HepG2 (cell line): ENCODE measurements around the gene FAM83F. TPM values are rescaled to one million over a fixed set of nuclear protein-coding genes. Genes with fewer than 3 reads are reported as not detected.

Source experiments
- ATAC-seq: fragments of 200-7000 bp; cut with Tn5 transposase; 3 replicates; pipeline ENCODE4 v1.9.1; 2020; ENCODE audit warnings: mild to moderate bottlenecking, moderate library complexity
- BruUV-seq: library from RNA; stranded (reverse); fragments of 400-500 nt; replicated peaks from 2 replicates; lab custom pipeline; 2021; lab: Mats Ljungman, UMichigan
- CTCF ChIA-PET: fragments of 300-600 bp; formaldehyde crosslinking; extraction: SDS; loops from one replicate; lab custom pipeline; 2021; ENCODE audit warnings: low total read pairs, inconsistent platforms, low intra/inter-chr PET ratio; lab: Yijun Ruan, JAX
- POLR2A ChIA-PET: fragments of 350-600 bp; sonication (Branson Sonifier 250); formaldehyde crosslinking; loops from one replicate; lab custom pipeline; 2020; ENCODE audit warnings: antibody characterized with exemption, inconsistent platforms; lab: Yijun Ruan, JAX
- DNase-seq: peaks from one replicate; pipeline ENCODE4 v3.0.0-alpha.2; 2015; ENCODE audit warnings: low spot score
- FAIRE-seq: peaks from 3 replicates; lab custom pipeline; 2011; peaks lifted over from hg19 to GRCh38; lab: Jason Lieb, UNC
- H2AFZ ChIP-seq: one replicate; pipeline ENCODE4 v1.6.1; 2011; ENCODE audit warnings: low read length, inconsistent platforms
- H3K27ac ChIP-seq: fragments of 300-600 bp; 3 replicates; pipeline ENCODE4 v1.8.0; 2011; ENCODE audit warnings: mixed run types, mild to moderate bottlenecking, mixed read lengths, low read length, inconsistent platforms; ENCODE audit not compliant: insufficient read depth; ENCODE audit errors: extremely low read length
- H3K27me3 ChIP-seq, 2 experiments: fragments of 200-600 bp in 1 of 2; 2 replicates in 1 of 2; 3 replicates in 1 of 2; pipeline versions ENCODE4 v1.6.0 to v1.8.0; 2011; ENCODE audit warnings: low read length in 2 of 2, mild to moderate bottlenecking in 2 of 2, moderate library complexity in 2 of 2, inconsistent platforms in 1 of 2; ENCODE audit not compliant: insufficient read depth in 2 of 2, control insufficient read depth in 1 of 2
- H3K36me3 ChIP-seq, 2 experiments: fragments of 200-600 bp in 1 of 2; replicated peaks in 1 of 2; 2 replicates in 1 of 2; 3 replicates in 1 of 2; pipeline versions ENCODE4 v1.5.1 to v1.8.0; 2011; ENCODE audit warnings: low read length in 2 of 2, inconsistent platforms in 1 of 2; ENCODE audit not compliant: insufficient read depth in 2 of 2, control insufficient read depth in 1 of 2
- H3K4me1 ChIP-seq: 2 replicates; pipeline ENCODE4 v1.5.1; 2012; ENCODE audit warnings: low read length, inconsistent platforms; ENCODE audit not compliant: insufficient read depth
- H3K4me2 ChIP-seq: 2 replicates; pipeline ENCODE4 v1.6.0; 2011; ENCODE audit warnings: low read depth, low read length, inconsistent platforms
- H3K4me3 ChIP-seq, 3 experiments: fragments of 200-600 bp in 1 of 3; sonication (generic), shearing (Covaris generic) in 1 of 3; replicated peaks in 1 of 3; 2 replicates each; pipeline ENCODE4 v1.5.1; 2011 to 2016; ENCODE audit warnings: low read length in 3 of 3, inconsistent platforms in 2 of 3, low read depth in 2 of 3, mild to moderate bottlenecking in 2 of 3, control low read depth in 1 of 3, mixed read lengths in 1 of 3; ENCODE audit not compliant: insufficient read depth in 1 of 3
- H3K79me2 ChIP-seq: one replicate; pipeline ENCODE4 v1.6.1; 2011; ENCODE audit warnings: low read length, inconsistent platforms; ENCODE audit not compliant: insufficient read depth
- H3K9ac ChIP-seq: 2 replicates; pipeline ENCODE4 v1.6.0; 2011; ENCODE audit warnings: mild to moderate bottlenecking, low read depth, low read length, inconsistent platforms; ENCODE audit not compliant: insufficient read depth
- H3K9me3 ChIP-seq: 2 replicates; pipeline ENCODE4 v1.5.1; 2012; ENCODE audit warnings: mild to moderate bottlenecking, low read length
- H4K20me1 ChIP-seq: 2 replicates; pipeline ENCODE4 v1.6.0; 2011; ENCODE audit warnings: inconsistent platforms, mild to moderate bottlenecking, low read length, moderate library complexity; ENCODE audit not compliant: insufficient read depth
- ATF7 ChIP-seq, 2 experiments: fragments of 450-650 bp in 1 of 2; sonication (generic) in 1 of 2; formaldehyde crosslinking in 1 of 2; IDR thresholded peaks; 2 replicates each; pipeline versions ENCODE4 v1.4.0 to v1.6.1; 2016 to 2020; ENCODE audit warnings: antibody characterized with exemption in 1 of 2, mild to moderate bottlenecking in 1 of 2, missing genetic modification reagents in 1 of 2
- KLF15 ChIP-seq: sonication (generic); formaldehyde crosslinking; IDR thresholded peaks from 2 replicates; pipeline ENCODE4 v1.8.1; 2023; ENCODE audit warnings: borderline replicate concordance, mild to moderate bottlenecking, inconsistent platforms, missing genetic modification reagents, mixed read lengths
- MXI1 ChIP-seq: IDR thresholded peaks from 3 replicates; pipeline ENCODE4 v1.6.1; 2012; ENCODE audit warnings: low read depth, low read length, inconsistent platforms, borderline replicate concordance
- RAD51 ChIP-seq: fragments of 450-650 bp; IDR thresholded peaks from 2 replicates; pipeline ENCODE4 v1.6.1; 2016; ENCODE audit warnings: borderline replicate concordance
- SATB2 ChIP-seq: sonication (generic); formaldehyde crosslinking; IDR thresholded peaks from 2 replicates; pipeline ENCODE4 v1.5.0; 2020; ENCODE audit warnings: missing genetic modification reagents
- ZNF225 ChIP-seq: sonication (generic); formaldehyde crosslinking; IDR thresholded peaks from 2 replicates; pipeline ENCODE4 v1.4.0; 2020; ENCODE audit warnings: mild to moderate bottlenecking, missing genetic modification reagents
- WGBS: methylation state at CpG from one replicate; pipeline ENCODE4 v1.1.6; 2017; ENCODE audit warnings: low lambda C conversion rate; 5-methylcytosine and 5-hydroxymethylcytosine counted together
- in situ Hi-C: cut with HindIII; loops from 2 replicates; pipeline ENCODE4 v1.10.0; 2017; ENCODE audit warnings: low pct_unique_long_range_greater_than_20kb; ENCODE audit not compliant: extremely low pct_ligation_motif_present
- intact Hi-C: fragments of 100-400 bp; cut with micrococcal nuclease; formaldehyde crosslinking; loops from one replicate; pipeline ENCODE4 v1.10.0; 2022; ENCODE audit not compliant: unreplicated experiment
- polyA plus RNA-seq, 8 experiments: library from polyadenylated mRNA; depleted of rRNA in 3 of 8; stranded (reverse) in 7 of 8; unstranded in 1 of 8; fragments of >200 nt; fragmentation: Illumina TruSeq in 4 of 8; extraction: Trizol in 4 of 8; gene quantifications; 2 replicates each; pipeline versions ENCODE4 v1.2.1 to v1.2.3, GENCODE V29; 2011 to 2016; ENCODE audit warnings: low read depth in 4 of 8, missing spikeins in 1 of 8, mixed read lengths in 1 of 8; ENCODE audit not compliant: insufficient read depth in 1 of 8
- total RNA-seq, 5 experiments: library from RNA; depleted of rRNA; stranded (reverse); fragments of >200 nt; fragmentation: Illumina TruSeq; extraction: Trizol; gene quantifications; 2 replicates each; pipeline ENCODE4 v1.2.3, GENCODE V29; 2016; ENCODE audit warnings: low read depth in 1 of 5
- TF ChIP-seq, protein P1 (sequence below): sonication (generic); formaldehyde crosslinking; IDR thresholded peaks from 2 replicates; pipeline ENCODE4 v1.4.0; 2020; ENCODE audit warnings: missing genetic modification reagents, borderline replicate concordance
- TF ChIP-seq, protein P2 (sequence below): sonication (generic); formaldehyde crosslinking; IDR thresholded peaks from 2 replicates; pipeline ENCODE4 v1.8.0; 2022; ENCODE audit warnings: mild to moderate bottlenecking, missing genetic modification reagents, moderate library complexity

Gene FAM83F
- total and polyA plus RNA-seq, 2 of the 13 experiments (the other 11 are each of a cell fraction or from before 2014, with no cell fraction given): not detected

DNA sequence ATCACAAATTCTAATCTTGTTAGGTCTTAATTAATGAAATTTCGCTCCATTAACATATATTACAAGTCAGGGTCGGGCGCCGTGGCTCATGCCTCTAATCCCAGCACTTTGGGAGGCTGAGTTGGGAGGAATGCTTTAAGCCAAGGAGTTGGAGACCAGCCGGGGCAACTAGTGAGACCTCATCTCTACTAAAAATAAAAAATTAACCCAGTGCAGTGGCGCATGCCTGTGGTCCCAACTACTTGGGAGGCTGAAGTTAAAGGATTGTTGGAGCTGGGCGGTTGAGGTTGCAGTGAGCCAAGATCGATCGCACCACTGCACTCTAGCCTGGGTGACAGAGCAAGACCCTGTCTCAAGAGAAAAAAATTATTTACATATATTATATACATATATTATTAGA, 32.7 kb upstream of the FAM83F start:
- Histone ChIP-seq H3K27me3 (peaks cover 3 to 21% of the 10 kb centered on the region in 2 experiments; a peak in 3 of 5 replicates), H3K9ac (no peak overlapping the region), H3K27ac (no peak overlapping the region), H3K4me2 (no peak overlapping the region), H4K20me1 (no peaks in the 10 kb centered on the region), H2AFZ (no peak overlapping the region), H3K79me2 (no peaks in the 10 kb centered on the region), H3K36me3 (no peaks in the 10 kb centered on the region), H3K4me3 (no peak overlapping the region), H3K9me3 (no peaks in the 10 kb centered on the region), H3K4me1 (no peaks in the 10 kb centered on the region)
- TF ChIP-seq KLF15 (no peak), RAD51 (no peak), ATF7 (IDR thresholded peaks at IDR 0.05) (no peak), ATF7 (CRISPR knock-in tag; IDR thresholded peaks at IDR 0.05) (no peak), ZNF225 (no peak)
- TF ChIP-seq, protein P1, sequence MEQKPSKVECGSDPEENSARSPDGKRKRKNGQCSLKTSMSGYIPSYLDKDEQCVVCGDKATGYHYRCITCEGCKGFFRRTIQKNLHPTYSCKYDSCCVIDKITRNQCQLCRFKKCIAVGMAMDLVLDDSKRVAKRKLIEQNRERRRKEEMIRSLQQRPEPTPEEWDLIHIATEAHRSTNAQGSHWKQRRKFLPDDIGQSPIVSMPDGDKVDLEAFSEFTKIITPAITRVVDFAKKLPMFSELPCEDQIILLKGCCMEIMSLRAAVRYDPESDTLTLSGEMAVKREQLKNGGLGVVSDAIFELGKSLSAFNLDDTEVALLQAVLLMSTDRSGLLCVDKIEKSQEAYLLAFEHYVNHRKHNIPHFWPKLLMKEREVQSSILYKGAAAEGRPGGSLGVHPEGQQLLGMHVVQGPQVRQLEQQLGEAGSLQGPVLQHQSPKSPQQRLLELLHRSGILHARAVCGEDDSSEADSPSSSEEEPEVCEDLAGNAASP (CRISPR knock-in tag): no peak
- ChIA-PET CTCF (no interaction called here), POLR2A (no interaction called here)
- ATAC-seq (no peak), DNase-seq (no peak), FAIRE-seq (no peak)
- in situ Hi-C loops (no loop called here), intact Hi-C loops (no loop called here)
- 71% methylated on average over 9 of the region's 9 CpGs for WGBS
- BruUV-seq: no TSS peak

DNA sequence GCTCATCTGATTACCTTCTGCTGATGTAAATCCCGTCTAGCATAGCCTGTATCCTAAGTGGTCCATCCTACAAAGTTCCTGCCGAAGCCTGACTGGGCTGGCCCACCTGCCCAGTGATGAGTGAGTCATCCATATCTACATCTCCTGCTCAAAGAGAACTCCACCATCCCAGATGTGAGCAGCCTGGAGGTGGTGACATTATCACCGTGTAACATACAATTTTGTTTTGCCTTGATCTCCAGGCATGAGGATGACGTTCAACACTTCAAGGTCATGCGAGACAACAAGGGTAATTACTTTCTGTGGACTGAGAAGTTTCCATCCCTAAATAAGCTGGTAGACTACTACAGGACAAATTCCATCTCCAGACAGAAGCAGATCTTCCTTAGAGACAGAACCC, 29.0 kb upstream of the FAM83F start:
- TF ChIP-seq, protein P2, sequence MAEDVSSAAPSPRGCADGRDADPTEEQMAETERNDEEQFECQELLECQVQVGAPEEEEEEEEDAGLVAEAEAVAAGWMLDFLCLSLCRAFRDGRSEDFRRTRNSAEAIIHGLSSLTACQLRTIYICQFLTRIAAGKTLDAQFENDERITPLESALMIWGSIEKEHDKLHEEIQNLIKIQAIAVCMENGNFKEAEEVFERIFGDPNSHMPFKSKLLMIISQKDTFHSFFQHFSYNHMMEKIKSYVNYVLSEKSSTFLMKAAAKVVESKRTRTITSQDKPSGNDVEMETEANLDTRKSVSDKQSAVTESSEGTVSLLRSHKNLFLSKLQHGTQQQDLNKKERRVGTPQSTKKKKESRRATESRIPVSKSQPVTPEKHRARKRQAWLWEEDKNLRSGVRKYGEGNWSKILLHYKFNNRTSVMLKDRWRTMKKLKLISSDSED (CRISPR knock-in tag): no peak
- no peak for TF ChIP-seq SATB2 (CRISPR knock-in tag)
- TF ChIP-seq MXI1: no peak
- Histone ChIP-seq H3K9ac (no peak overlapping the region), H4K20me1 (no peaks in the 10 kb centered on the region), H3K36me3 (no peaks in the 10 kb centered on the region), H3K27ac (no peak overlapping the region), H2AFZ (no peak overlapping the region), H3K4me2 (no peak overlapping the region), H3K9me3 (no peaks in the 10 kb centered on the region), H3K79me2 (no peaks in the 10 kb centered on the region), H3K27me3 (peaks cover 2 to 9% of the 10 kb centered on the region in 2 experiments; a peak in 3 of 5 replicates), H3K4me1 (no peaks in the 10 kb centered on the region), H3K4me3 (no peak overlapping the region)
- ATAC-seq (no peak), DNase-seq (no peak), FAIRE-seq (no peak)
- ChIA-PET POLR2A (no interaction called here), CTCF (no interaction called here)
- intact Hi-C loops: no loop called here
- in situ Hi-C loops: no loop called here
- 25% methylated on average over 5 of the region's 5 CpGs for WGBS
- no TSS peak for BruUV-seq
